Coronary artery (tissue), 2 donors: ENCODE data around the gene IQCF5.
"Not testable (repeated sequence)": the region's sequence is repeated elsewhere in the genome, so short reads cannot be mapped to it uniquely, and the experiment has no call there.

ENCODE experiments used
- DNase-seq: peaks from one replicate; pipeline ENCODE4 v3.0.0-alpha.2; 2017; ENCODE audit warnings: low spot score
- H3K27ac ChIP-seq, 2 donors: fragments of 200-600 bp; sonication (generic); one replicate each; pipeline ENCODE4 v1.5.1; 2016 to 2019
- H3K4me3 ChIP-seq: fragments of 200-600 bp; sonication (generic); 2 replicates; pipeline ENCODE4 v1.5.1; 2016; ENCODE audit warnings: mild to moderate bottlenecking, moderate library complexity
- CTCF ChIP-seq: fragments of 200-600 bp; sonication (generic); IDR thresholded peaks from one replicate; pipeline ENCODE4 v1.5.1; 2019; ENCODE audit warnings: antibody characterized with exemption

IQCF5 gene

GRCh38 chr3:51875501-51875900 lies at the start of gene IQCF5:
Gene IQCF5, minus strand, starts transcription at chr3:51875601. Its CDS starts 70 bp downstream, at chr3:51875531.
- DNase-seq: no peak
- Histone ChIP-seq H3K27ac (no peak within 1 kb of the TSS), H3K4me3 (no peak within 1 kb of the TSS)
- TF ChIP-seq CTCF: no peak

- Histone ChIP-seq H3K4me3 (no peak overlapping the region), H3K27ac (no peak overlapping the region)
- no peak for TF ChIP-seq CTCF
These were observed 45.7 kb upstream of the IQCF5 start for GRCh38 chr3:51921081-51921578.

GRCh38 chr3:51916418-51916817 lies 41.0 kb upstream of the IQCF5 start:
- Histone ChIP-seq H3K4me3 (no peak overlapping the region), H3K27ac (no peak overlapping the region)
- no peak for DNase-seq
- no peak for TF ChIP-seq CTCF

More at GRCh38 chr3:51921081-51921578, 45.7 kb upstream of the IQCF5 start:
- no peak for DNase-seq

GRCh38 chr3:51908026-51908425 lies 32.6 kb upstream of the IQCF5 start:
- H3K27ac ChIP-seq: no peak overlapping the region
- no peak overlapping the region for H3K4me3 ChIP-seq
- DNase-seq: no peak
- no peak for TF ChIP-seq CTCF

GRCh38 chr3:51904034-51904823 lies 28.8 kb upstream of the IQCF5 start:
- no peak for TF ChIP-seq CTCF
- H3K27ac ChIP-seq: no peak overlapping the region
- no peak overlapping the region for H3K4me3 ChIP-seq
- DNase-seq: no peak

- not testable (repeated sequence) for H3K27ac ChIP-seq, DNase-seq, H3K4me3 ChIP-seq
These were observed 27.0 kb upstream of the IQCF5 start for GRCh38 chr3:51902361-51902760.

GRCh38 chr3:51900043-51900442 lies 24.6 kb upstream of the IQCF5 start:
- not testable (repeated sequence) for H3K27ac ChIP-seq, DNase-seq, H3K4me3 ChIP-seq

- no peak for TF ChIP-seq CTCF
- Histone ChIP-seq H3K4me3 (no peak overlapping the region), H3K27ac (no peak overlapping the region)
- no peak for DNase-seq
These were observed 22.0 kb upstream of the IQCF5 start for GRCh38 chr3:51897391-51897790.
